GM13976 (cell line): ENCODE results near the gene COQ2.
A peak's percentile ranks its signal among the peaks of the same experiment; 100 is the strongest.
"Not testable (repeated sequence)": the region's sequence is repeated elsewhere in the genome, so short reads cannot be mapped to it uniquely, and the experiment has no call there.

Source experiments
- DNase-seq: peaks from one replicate; pipeline ENCODE4 v3.0.0; 2012; ENCODE audit warnings: low spot score
- in situ Hi-C: fragments of 300-500 bp; cut with MboI; formaldehyde crosslinking; loops from one replicate; pipeline ENCODE4 v1.12.0; 2022; ENCODE audit warnings: low sequenced_read_pairs, mixed read lengths, inconsistent platforms; ENCODE audit not compliant: unreplicated experiment
- TF ChIP-seq, protein P1 (sequence below): IDR thresholded peaks from 2 replicates; pipeline ENCODE4 v1.5.1; 2012; ENCODE audit warnings: borderline replicate concordance, mild to moderate bottlenecking; ENCODE audit not compliant: insufficient read depth; ENCODE audit errors: extremely low read depth, missing control alignments, control extremely low read depth

Gene COQ2

DNA sequence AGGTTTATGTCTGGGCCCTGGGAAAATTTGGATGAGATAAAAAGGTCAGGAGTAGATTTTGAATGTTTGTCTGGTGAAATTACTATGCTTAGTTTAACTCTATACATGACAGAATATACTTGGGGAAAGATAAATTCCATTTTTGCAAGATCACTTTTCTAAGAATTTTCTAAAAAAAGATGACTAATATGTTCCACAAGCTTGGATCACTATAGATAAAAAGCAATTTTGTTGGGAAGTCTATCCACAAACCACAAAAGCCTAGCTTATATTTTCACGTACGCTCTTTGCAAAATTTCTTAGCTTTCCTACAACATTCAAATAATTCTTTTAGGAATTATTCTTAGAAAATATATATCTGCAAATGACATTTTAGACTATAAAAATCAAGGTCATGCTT is 20.6 kb upstream of the COQ2 start:
- TF ChIP-seq, protein P1, sequence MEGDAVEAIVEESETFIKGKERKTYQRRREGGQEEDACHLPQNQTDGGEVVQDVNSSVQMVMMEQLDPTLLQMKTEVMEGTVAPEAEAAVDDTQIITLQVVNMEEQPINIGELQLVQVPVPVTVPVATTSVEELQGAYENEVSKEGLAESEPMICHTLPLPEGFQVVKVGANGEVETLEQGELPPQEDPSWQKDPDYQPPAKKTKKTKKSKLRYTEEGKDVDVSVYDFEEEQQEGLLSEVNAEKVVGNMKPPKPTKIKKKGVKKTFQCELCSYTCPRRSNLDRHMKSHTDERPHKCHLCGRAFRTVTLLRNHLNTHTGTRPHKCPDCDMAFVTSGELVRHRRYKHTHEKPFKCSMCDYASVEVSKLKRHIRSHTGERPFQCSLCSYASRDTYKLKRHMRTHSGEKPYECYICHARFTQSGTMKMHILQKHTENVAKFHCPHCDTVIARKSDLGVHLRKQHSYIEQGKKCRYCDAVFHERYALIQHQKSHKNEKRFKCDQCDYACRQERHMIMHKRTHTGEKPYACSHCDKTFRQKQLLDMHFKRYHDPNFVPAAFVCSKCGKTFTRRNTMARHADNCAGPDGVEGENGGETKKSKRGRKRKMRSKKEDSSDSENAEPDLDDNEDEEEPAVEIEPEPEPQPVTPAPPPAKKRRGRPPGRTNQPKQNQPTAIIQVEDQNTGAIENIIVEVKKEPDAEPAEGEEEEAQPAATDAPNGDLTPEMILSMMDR = no peak
- no peak for DNase-seq
- in situ Hi-C loops = no loop called here

DNA sequence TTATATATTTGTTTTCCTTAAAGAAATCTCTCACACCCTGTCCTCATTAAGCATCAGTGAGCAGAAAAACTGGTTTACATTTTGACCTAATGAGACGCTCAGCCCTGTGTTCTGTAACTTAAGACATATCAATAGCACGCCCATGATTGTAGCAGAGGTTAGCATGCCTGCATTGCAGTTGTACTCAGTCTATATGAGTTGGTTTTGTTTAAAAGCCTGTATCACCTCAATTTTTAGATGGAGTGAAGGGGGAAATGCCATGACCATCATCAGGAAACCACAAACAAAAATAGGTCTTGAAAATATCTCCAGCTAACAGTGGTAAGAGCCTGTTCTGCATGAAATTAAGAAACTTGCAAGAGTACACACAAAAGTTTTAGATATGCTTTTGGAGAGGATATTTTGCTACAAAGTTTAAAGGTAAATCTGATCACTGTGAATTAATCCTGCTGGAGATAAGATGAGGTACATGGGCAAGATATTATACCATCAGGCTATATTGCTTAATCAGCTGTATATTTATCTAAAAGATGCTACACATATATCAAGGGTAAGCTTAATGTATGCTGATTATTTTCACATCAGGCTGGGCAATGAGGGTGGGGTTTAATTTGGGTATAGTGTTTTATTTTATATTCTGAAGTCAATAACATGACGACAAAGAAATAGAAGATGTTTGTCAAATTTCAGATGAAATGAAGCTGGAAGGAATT is 13.1 kb upstream of the COQ2 start:
- no peak for DNase-seq
- TF ChIP-seq, protein P1 = no peak
- in situ Hi-C loops = no loop called here

DNA sequence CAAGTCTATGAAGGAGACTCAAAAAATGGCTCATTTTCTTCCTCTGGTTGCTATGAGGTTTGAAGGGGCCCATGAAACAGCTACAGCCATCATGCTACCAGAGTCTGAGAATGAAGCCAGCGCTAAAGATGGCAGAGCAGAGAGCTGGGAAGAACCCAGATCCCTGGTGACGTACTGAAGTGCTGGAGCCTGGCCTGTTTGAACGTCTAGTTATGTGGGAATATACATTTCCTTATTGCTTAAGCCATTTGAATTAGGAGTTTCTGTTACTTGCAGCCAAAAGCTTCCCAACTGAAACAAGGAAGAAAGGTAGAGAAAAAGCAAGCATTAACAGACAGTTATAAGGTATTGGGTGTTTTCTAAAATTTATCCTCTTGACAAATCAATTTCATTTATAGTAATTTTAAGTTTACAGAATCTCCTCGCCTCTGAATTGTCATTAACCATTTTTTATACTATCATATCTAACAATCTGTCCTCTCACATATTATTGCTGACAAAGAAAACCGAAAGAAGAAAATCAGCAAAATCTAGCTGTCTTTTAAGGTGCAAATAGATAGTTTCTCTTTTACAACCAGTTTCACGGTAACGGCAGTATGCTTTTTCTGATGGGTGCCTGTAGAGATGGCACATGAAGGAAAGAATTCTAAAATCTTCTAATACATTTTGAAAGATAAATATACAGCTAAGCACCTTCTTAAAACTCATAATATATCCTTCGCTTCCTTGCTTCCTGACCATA is 8.9 kb upstream of the COQ2 start:
- in situ Hi-C loops = no loop called here
- no peak for DNase-seq
- TF ChIP-seq, protein P1 = no peak

DNA sequence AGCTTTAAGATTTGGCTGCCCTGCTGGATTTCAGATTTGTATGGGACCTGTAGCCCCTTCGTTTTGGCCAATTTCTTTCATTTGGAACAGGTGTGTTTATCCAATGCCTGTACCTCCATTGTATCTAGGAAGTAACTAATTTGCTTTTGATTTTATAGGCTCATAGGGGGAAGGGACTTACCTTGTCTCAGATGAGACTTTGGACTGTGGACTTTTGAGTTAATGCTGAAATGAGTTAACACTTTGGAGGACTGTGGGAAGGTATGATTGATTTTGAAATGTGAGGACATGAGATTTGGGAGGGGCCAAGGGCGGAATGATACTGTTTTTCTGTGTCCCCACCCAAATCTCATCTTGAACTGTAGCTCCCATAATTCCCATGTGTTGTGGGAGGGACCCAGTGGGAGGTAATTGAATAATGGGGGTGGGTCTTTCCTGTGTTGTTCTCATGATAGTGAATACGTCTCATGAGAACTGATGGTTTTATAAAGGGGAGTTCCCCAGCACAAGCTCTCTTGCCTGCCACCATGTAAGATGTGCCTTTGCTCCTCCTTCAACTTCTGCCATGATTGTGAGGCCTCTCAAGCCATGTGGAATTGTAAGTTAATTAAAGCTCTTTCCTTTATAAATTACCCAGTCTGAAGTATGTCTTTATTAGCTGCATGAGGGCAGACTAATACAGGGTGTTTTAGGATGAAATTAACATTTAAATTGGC is 5.6 kb upstream of the COQ2 start:
- DNase-seq, in situ Hi-C loops: not testable (repeated sequence)

DNA sequence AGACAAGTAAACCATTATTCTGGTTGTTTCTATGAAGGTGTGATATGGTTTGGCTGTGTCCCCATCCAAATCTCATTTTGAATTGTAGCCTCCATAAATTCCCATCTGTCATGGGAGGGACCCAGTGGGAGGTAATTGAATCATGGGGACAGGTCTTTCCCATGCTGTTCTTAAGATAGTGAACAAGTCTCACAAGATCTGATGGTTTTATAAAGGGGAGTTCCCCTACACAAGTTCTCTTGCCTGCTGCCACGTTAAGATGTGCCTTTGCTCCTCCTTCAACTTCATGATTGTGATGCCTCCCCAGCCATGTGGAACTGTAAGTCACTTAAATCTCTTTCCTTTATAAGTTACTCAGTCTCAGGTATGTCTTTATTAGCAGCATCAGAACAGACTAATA is 3.8 kb upstream of the COQ2 start:
- DNase-seq, in situ Hi-C loops: not testable (repeated sequence)

DNA sequence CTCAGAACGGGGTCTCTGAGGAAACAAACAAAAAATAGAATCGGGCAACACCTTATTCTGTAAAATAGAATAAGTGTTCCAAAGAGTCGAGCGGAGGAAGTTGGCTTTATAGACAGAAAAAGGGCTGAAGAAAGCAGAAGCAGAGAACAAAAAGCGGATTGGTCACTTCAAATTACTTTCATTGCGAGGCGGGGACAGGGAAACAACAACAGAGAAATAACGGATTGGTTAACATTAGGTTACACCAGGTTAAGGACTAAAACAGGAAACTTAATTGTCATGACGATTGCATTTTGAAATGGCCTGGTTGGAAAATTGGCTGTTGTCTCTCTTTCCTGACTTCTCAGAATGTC is 433 bp upstream of the COQ2 start:
- in situ Hi-C loops = no loop called here
- TF ChIP-seq, protein P1 = no peak
- DNase-seq = peak; percentile 28

DNA sequence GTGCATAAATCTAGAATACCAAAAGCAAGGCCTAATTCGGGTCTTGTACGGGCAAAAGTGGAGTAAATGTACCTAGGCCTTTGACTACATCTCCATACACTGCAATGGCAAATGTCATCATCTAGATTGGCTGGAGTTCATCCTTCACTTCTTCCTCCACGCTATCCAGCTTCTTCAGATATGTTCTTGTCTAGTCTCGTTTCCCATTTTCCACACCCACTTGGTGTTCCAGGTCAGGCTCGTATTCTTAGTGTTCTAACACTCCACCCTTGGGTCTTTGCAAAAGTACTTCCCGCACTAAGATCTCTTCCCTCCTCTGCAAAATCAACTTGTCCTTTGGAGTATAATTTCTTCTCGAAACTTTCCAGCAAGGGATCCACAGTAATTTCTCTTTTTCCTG is 1.4 kb downstream of the COQ2 start:
- in situ Hi-C loops = no loop called here

More for the DNA sequence above, 1.4 kb downstream of the COQ2 start:
- DNase-seq = no peak
- TF ChIP-seq, protein P1 = no peak
